ENCODE measurements around the gene HES7.
A peak's percentile ranks its signal among the peaks of the same experiment; 100 is the strongest.
"Not testable (repeated sequence)": the region's sequence is repeated elsewhere in the genome, so short reads cannot be mapped to it uniquely, and the experiment has no call there.

HES7 gene

DNA sequence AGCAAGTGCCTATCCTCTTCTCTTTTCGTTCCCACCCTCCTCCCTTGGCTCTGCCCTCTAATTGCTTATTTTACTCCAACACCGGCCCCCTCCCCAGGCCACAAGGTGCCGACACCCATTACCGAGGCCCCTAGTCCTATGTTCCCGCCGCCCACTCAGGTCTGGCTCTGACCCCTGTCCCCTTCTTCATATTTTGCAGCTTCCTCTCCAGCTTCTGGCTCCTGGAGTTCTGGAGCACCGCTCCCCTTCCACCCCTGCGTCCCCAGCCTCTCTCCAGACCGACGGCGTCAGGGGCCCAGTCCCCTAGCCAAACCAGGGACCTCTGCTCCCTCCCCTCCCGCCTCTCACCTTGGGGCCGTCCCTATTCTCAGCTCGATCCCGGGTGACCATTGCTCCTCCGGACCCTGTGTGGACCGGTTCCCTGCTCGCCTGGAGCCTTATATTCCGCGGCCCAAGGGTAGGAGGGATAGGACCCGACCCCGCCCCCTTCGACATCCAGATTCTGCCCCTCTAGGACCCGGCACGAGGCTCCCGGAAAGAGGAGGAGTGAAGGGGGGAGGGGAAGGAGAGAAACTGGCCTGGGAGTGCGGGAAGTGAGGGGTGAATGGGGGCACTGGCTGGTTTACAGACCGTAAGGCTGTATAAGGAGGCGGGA, at the start of gene HES7:
Gene HES7 (minus strand): TSS at position 412 of the 655 bp plus-strand sequence. CDS start 22 bp downstream, at position 390.
- DNase-seq, result no peak

GRCh38 chr17:8173056-8173870, 49.4 kb upstream of the HES7 start:
- peak; percentile 98 for DNase-seq

- DNase-seq, result not testable (repeated sequence)
Observed at GRCh38 chr17:8170186-8170585, 46.3 kb upstream of the HES7 start.

- no peak for DNase-seq
Observed at GRCh38 chr17:8167526-8167925, 43.6 kb upstream of the HES7 start.

DNA sequence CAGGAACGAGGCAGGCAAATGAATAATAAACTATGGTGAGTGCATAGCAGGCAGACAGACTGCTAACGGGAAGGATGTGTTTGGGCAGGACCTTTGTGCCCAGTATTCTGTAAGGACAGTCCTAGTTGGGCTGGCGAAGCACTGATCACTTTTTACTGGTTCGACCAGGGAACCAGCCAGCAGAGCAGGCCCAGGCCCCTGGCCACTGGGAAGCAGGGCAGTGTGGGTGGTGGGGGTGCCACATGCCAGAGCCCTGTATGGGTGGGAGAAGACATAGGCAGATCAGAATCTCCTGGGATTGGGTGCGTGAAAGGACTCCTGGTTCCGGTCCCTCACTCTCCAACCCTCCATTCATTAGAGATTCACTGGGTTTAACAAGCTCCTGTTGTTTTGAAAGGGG, 42.8 kb upstream of the HES7 start:
- DNase-seq, result no peak

DNA sequence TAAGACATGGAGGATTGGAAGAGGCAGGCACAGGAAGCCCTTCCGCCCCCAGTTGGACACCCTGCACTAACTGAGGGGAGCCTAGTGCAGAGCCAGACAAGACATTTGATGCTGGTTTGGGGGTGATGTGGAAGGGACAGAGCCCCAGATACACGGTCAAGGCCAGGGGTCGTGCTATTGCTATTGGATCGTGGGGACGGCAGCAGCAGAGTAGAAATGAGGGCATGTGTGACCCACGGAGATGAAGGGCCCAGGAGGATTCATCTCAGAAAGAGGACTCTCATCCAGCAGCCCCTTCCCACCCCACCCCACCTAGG, 40.9 kb upstream of the HES7 start:
- DNase-seq, result no peak

- peak; percentile 78 for DNase-seq
Observed at GRCh38 chr17:8163978-8164814, 40.3 kb upstream of the HES7 start.

DNA sequence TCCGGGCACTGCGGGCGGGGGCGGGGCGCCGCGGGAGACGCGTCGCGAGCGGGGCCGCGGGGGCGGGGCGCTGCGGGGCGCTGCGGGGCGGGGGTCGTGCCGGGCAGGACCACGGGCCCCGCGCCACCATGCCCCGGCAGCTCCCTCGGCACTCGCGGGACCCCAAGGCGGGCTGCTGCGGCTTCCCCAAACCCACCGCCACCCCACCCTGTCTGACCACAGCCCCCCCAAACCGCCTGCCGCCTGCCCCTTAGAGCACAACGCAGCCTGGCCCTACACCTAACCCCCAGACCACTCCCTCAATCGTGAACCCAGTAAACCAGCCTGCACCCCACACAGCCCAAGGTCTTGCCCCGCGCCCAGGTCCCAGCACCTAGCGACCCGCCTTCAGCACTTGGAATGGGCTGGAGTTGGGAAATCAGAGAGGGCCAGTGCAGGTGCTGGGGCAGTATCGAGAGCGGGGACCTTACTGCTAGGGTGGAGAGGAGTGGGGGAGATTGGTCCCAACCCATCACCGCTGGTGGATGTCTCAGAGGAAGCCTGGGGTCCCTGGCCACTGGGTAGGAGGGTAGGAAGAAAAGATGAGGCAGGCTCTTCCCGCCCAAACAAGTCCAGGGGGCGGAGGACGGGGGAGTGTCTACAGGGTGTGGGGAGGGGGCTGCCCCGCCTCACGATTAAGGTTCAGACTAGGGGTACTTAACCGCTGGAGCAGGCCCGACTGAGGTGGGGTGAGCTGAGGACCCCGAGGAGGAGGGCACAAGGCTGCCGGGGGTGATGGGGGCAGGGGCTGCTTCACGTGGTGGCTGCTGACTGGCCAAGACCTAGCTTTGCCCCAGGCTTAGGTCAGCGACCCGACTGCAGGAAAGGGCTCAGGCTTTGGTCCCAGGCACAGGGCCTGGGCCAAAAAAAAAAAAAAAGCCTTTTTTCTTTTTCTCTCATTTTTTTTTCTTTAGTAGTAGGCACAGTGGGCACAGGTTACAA, 39.4 kb upstream of the HES7 start:
- no peak for DNase-seq

- DNase-seq, result peak; percentile 63
Observed at GRCh38 chr17:8162233-8162996, 38.5 kb upstream of the HES7 start, which contains the start of gene VAMP2. VAMP2 (minus strand) TSS chr17:8162948; CDS start chr17:8162879, 69 bp downstream.

DNA sequence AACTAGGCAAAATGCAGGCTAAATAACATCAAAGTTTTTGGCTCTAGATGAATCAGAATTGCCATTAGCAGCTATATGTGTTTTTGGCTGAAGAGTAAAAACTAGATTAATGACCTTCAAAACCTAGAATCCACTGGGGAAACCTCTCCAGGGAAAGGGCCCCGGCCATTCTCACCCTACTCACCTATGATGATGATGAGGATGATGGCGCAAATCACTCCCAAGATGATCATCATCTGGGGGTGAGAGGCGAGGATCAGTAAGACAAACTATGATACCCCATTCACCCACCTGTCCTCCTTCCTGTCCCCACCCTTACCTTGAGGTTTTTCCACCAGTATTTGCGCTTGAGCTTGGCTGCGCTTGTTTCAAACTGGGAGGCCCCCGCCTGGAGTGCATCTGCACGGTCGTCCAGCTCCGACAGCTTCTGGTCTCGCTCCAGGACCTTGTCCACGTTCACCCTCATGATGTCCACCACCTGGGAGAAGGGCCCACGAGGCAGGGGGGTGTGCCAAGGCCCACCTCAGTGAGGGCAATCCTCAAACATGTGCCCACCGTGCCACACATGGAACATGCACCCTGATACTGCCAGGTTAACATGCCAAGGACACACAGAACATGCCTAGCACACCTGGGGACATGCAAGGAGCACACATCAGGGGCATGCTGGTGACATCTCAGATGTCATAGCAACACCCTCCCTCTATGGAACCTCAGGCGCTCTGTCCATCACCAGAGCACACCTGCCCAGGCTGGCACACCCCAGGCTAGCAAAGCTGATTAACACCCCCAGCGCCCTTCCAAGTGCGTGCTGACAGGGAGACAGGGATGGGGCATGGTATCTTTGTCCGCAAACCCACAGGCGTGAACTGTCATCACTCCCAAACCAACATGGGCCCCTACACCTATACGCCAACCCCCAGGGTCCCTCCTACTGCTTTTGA, 37.7 kb upstream of the HES7 start:
- DNase-seq, result no peak

- DNase-seq, result no peak
Observed at GRCh38 chr17:8160741-8161221, 36.9 kb upstream of the HES7 start.

DNA sequence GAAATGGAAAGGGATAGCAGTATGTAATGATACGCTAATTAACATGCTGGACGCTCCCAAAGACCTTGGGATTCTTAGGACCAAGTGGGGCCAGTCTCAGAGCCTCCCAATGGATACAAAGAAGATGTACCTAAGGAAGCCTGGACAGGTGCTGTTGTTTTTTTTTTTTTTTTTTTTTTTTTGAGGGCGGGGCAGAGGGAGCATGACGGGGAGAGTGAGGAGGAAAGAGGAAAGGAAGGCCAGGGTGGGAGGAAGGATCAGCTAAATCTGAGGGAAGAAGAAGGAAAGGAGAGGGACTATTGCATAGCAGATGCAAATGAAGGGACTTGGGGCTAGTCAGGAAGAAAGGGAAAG, 36.3 kb upstream of the HES7 start:
- DNase-seq, result no peak

GRCh38 chr17:8159459-8160223, 35.7 kb upstream of the HES7 start:
- no peak for DNase-seq

DNA sequence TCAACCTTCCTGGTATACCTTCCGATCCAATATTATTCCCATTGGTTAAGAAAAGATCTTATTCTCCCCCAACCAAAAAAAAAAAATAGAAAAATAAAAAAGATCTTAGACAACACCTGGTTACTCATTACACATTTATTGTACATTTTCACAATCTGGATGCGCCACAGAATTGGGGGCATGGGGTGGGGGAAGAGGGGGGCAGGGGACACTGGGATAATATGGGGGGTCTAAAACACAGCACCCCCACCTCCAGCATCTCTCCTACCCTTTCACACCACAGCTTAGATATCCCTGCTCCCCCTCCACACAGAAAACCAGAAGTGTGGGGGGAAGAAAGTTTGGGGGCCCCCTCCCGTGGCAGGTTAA, 35.1 kb upstream of the HES7 start:
- DNase-seq, result no peak

- peak; percentile 91 for DNase-seq
Observed at GRCh38 chr17:8158267-8159031, 34.5 kb upstream of the HES7 start.

GRCh38 chr17:8156246-8156992, 32.5 kb upstream of the HES7 start:
- peak; percentile 100 for DNase-seq

DNA sequence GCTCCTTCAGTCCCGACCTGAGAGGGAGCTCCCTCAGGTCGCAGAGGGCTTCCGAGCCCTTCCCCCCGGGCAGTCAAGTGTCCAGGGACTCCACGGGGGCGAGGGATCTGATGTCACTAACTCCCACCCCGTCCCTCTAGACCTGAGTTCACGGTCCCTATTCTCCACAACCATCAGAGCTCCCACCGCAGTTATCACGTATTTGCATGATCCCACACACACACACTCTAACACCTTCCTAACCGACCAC, 32.0 kb upstream of the HES7 start:
- no peak for DNase-seq

All from hematopoietic multipotent progenitor cell treated with erythropoietin and hydrocortisone succinate and interleukin-3 and kit ligand, for 8 days (in vitro differentiated cells).